ENCODE measurements around the gene RACGAP1. TPM values are rescaled to one million over a fixed set of nuclear protein-coding genes. Genes with fewer than 3 reads are reported as not detected.
A peak's percentile ranks its signal among the peaks of the same experiment; 100 is the strongest.

The RACGAP1 gene
- total RNA-seq, 4 donors from 2014 or later: 20.1 to 44.7 (median 33.6) TPM

- Histone ChIP-seq H3K27ac (peak overlapping the region in 1 of 4 donors; percentile 64), H3K4me1 (peaks cover 18 to 34% (median 21%) of the 10 kb centered on the region in 3 donors), H3K4me3 (peak overlapping the region in 3 of 4 donors; percentile 59 to 75 (median 67)), H3K36me3 (no peaks in the 10 kb centered on the region), H3K9me3 (no peaks in the 10 kb centered on the region), H3K27me3 (peaks cover 0 to 65% (median 0%) of the 10 kb centered on the region in 4 donors)
- 14 to 40% methylated on average over 3 of the region's 3 CpGs for WGBS, 2 donors
- no peak for DNase-seq
- no peak for TF ChIP-seq CTCF (IDR thresholded peaks at IDR 0.05)
- no peak for TF ChIP-seq POLR2A (IDR thresholded peaks at IDR 0.05)
- intact Hi-C loops (cut with DNase I): loop anchor here (5.0 to 10.0 kb wide), 2 partner anchors 89 to 192 kb away; no protein-coding TSS in a partner anchor
Measured at GRCh38 chr12:50056639-50056976, 31.3 kb upstream of the RACGAP1 start.

- no peak for DNase-seq
- WGBS, 2 donors: 6 to 9% methylated on average over 15 to 16 of the region's 17 CpGs
Measured at GRCh38 chr12:50055831-50056638, 30.7 kb upstream of the RACGAP1 start.

GRCh38 chr12:50053583-50053982 lies 28.3 kb upstream of the RACGAP1 start:
- H3K9me3 ChIP-seq: no peaks in the 10 kb centered on the region
- TF ChIP-seq POLR2A (IDR thresholded peaks at IDR 0.05) (no peak), CTCF (IDR thresholded peaks at IDR 0.05) (no peak)
- H3K27me3 ChIP-seq: peaks cover 0 to 73% (median 0%) of the 10 kb centered on the region in 4 donors
- no peaks in the 10 kb centered on the region for H3K36me3 ChIP-seq
- peaks cover 25 to 44% (median 28%) of the 10 kb centered on the region in 3 donors for H3K4me1 ChIP-seq
- WGBS, 2 donors: 62 to 73% methylated on average over 1 of the region's 1 CpG
- no peak overlapping the region for H3K4me3 ChIP-seq
- no peak for DNase-seq
- no peak overlapping the region for H3K27ac ChIP-seq
- intact Hi-C loops (cut with DNase I): loop anchor here (10.0 kb wide), 1 partner anchor 189 kb away; no protein-coding TSS in a partner anchor

More at GRCh38 chr12:50055831-50056638, 30.7 kb upstream of the RACGAP1 start:
- H3K27me3 ChIP-seq: peaks cover 0 to 71% (median 0%) of the 10 kb centered on the region in 4 donors
- H3K4me3 ChIP-seq: peak overlapping the region in 2 of 4 donors; percentile 13 to 37
- H3K9me3 ChIP-seq: no peaks in the 10 kb centered on the region
- H3K36me3 ChIP-seq: no peaks in the 10 kb centered on the region
- TF ChIP-seq CTCF (IDR thresholded peaks at IDR 0.05) (peak; percentile 78 to 94 (median 88)), POLR2A (IDR thresholded peaks at IDR 0.05) (no peak)
- peaks cover 18 to 34% (median 21%) of the 10 kb centered on the region in 3 donors for H3K4me1 ChIP-seq
- intact Hi-C loops (cut with DNase I): loop anchor here (5.0 to 10.0 kb wide), 2 partner anchors 89 to 191 kb away; no protein-coding TSS in a partner anchor
- H3K27ac ChIP-seq: no peak overlapping the region

- Histone ChIP-seq H3K36me3 (no peaks in the 10 kb centered on the region), H3K27ac (no peak overlapping the region), H3K4me3 (no peak overlapping the region), H3K27me3 (peaks cover 0 to 67% (median 0%) of the 10 kb centered on the region in 4 donors), H3K4me1 (peaks cover 23 to 39% (median 24%) of the 10 kb centered on the region in 3 donors), H3K9me3 (no peaks in the 10 kb centered on the region)
- intact Hi-C loops (cut with DNase I): loop anchor here (10.0 kb wide), 1 partner anchor 188 kb away; no protein-coding TSS in a partner anchor
- DNase-seq: no peak
- TF ChIP-seq POLR2A (IDR thresholded peaks at IDR 0.05) (no peak), CTCF (IDR thresholded peaks at IDR 0.05) (no peak)
- WGBS, 2 donors: 81 to 95% methylated on average over 7 of the region's 7 CpGs
Measured at GRCh38 chr12:50052964-50053363, 27.7 kb upstream of the RACGAP1 start.

GRCh38 chr12:50052544-50052943 lies 27.2 kb upstream of the RACGAP1 start:
- TF ChIP-seq CTCF (IDR thresholded peaks at IDR 0.05): no peak
- no peaks in the 10 kb centered on the region for H3K9me3 ChIP-seq
- intact Hi-C loops (cut with DNase I): loop anchor here (10.0 kb wide), 1 partner anchor 188 kb away; no protein-coding TSS in a partner anchor
- no peak for DNase-seq
- no peak overlapping the region for H3K27ac ChIP-seq
- H3K4me1 ChIP-seq: peaks cover 20 to 36% (median 23%) of the 10 kb centered on the region in 3 donors
- no peak overlapping the region for H3K4me3 ChIP-seq
- H3K27me3 ChIP-seq: peaks cover 0 to 64% (median 0%) of the 10 kb centered on the region in 4 donors
- no peaks in the 10 kb centered on the region for H3K36me3 ChIP-seq
